ENCODE measurements around the gene ZBTB32.
"Not testable (repeated sequence)": the region's sequence is repeated elsewhere in the genome, so short reads cannot be mapped to it uniquely, and the experiment has no call there.

ZBTB32 gene

GRCh38 chr19:35704218-35704617 lies at the start of gene ZBTB32:
Gene ZBTB32 (plus strand): TSS chr19:35704558. CDS start chr19:35714627, 10,069 bp downstream.
- no peak for DNase-seq (ENCODE audit: low read depth in 3 of 3, low spot score in 1 of 3)

DNA sequence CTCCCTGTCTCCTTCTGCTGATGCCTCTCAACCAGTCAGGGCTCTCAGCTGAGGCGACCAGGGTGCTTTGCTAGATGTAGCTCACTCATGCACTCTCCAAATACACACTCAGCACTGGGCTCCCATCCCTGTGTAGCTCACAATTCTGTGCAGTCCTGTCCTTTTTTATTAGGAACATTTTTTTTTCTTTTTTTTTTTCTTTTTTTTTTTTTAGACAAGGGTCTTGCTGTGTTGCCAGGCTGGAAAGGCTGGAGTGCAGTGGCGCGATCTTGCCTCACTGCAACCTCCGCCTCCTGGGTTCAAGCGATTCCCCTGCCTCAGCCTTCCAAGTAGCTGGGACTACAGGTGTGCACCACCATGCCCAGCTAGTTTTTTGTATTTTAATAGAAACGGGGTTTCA lies 49.5 kb upstream of the ZBTB32 start:
- not testable (repeated sequence) for DNase-seq (ENCODE audit: low read depth in 3 of 3, low spot score in 1 of 3)

- no peak for DNase-seq (ENCODE audit: low read depth in 3 of 3, low spot score in 1 of 3)
Measured at GRCh38 chr19:35655600-35655999, 48.8 kb upstream of the ZBTB32 start.

GRCh38 chr19:35656700-35657099 lies 47.7 kb upstream of the ZBTB32 start:
- no peak for DNase-seq (ENCODE audit: low read depth in 3 of 3, low spot score in 1 of 3)

- DNase-seq (ENCODE audit: low read depth in 3 of 3, low spot score in 1 of 3): no peak
Measured at GRCh38 chr19:35657904-35658700, 46.3 kb upstream of the ZBTB32 start.

DNA sequence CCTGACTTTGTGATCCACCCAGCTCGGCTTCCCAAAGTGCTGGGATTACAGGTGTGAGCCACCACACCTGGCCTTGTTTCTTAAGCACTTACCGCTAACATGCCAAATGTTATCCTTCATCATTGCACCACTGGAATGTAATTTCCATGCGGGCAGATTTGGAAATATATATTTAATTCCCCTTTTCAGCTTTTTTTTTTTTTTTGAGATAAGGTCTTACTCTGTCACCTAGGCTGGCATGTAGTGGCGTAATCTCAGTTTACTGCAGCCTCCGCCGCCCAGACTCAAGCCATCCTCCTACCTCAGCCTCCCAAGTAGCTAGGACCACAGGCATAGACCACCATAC lies 42.4 kb upstream of the ZBTB32 start:
- no peak for DNase-seq (ENCODE audit: low read depth in 3 of 3, low spot score in 1 of 3)

DNA sequence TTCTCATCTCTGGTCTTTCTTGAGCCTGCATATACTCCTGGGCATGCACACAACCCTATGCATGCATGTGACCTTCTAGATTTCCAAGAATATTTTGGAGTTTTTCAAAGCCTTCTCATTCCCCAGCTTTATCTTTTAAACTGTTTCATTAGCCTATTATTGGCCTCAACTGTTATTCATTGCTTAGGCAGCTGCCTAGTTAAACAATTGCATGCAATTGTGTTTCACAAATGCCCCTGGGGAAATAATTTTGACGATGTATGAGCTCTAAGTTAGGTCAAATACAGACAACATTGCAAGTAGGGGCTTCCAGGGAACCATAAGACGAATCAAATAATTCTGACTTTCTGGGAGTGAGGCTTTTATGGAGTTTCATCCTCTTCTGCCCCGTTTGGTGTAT lies 40.4 kb upstream of the ZBTB32 start:
- no peak for DNase-seq (ENCODE audit: low read depth in 3 of 3, low spot score in 1 of 3)

DNA sequence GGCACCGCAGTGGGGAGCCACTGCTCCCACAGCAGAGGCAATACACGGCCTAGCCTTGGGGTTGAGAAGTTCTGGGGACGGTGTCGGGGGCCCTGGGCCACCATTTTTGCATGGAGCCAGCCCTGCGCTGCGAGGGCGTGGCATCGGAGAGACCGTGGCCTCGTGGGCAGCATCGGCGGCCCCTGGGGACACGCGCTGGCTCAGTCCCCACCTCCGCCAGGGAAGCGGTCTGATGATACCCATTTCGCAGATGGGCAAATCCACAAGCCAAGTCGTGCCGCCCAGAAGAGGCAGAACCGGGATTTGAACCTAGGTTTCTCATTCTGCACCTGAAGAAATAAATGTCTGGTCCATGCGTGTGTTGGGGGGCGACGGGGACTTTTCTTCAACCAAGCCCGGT lies 39.2 kb upstream of the ZBTB32 start:
- no peak for DNase-seq (ENCODE audit: low read depth in 3 of 3, low spot score in 1 of 3)

- no peak for DNase-seq (ENCODE audit: low read depth in 3 of 3, low spot score in 1 of 3)
Measured at GRCh38 chr19:35665604-35666003, 38.8 kb upstream of the ZBTB32 start.

- no peak for DNase-seq (ENCODE audit: low read depth in 3 of 3, low spot score in 1 of 3)
Measured at GRCh38 chr19:35666251-35666913, 38.0 kb upstream of the ZBTB32 start, which contains the start of gene UPK1A. Gene UPK1A (plus strand): TSS chr19:35666517. CDS start chr19:35666813, 296 bp downstream.

DNA sequence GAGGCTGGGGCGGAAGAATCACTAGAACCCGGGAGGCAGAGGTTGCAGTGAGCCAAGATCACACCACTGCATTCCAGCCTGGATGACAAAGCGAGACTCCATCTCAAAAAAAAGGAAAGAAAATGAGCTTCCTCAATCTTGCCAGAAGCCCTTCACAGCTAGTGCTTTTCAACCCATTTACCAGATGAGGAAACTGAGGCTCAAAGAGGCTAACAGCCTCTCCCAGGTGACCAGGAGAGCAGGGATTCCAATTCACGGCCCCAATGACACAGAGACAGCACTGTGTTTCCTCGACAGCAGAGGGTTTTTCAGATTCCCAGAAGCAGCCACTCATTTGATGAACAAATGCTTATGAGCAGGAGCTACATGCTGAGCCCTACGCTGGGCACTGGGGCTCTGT lies 34.8 kb upstream of the ZBTB32 start:
- no peak for DNase-seq (ENCODE audit: low read depth in 3 of 3, low spot score in 1 of 3)

DNA sequence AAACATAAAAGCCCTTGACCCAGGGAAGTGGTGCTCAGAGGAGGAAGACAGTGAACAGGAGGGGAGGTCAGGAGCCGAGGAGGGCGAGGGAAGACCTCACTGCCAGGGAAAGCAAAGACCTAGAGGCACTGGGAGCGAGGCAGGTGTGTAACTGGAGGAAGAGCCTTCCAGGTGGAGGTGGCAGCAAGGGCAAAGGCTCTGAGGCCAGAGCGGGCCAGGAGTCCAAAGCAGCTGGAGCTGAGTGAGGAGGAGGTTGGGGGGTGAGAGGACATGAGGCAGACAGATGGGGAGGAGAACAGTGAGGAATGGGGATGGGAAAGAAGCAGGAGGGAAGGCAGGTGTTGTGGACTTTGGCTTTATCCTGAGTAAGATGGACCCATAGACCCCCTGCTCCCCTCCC lies 34.4 kb upstream of the ZBTB32 start:
- no peak for DNase-seq (ENCODE audit: low read depth in 3 of 3, low spot score in 1 of 3)

GRCh38 chr19:35670686-35671085 lies 33.7 kb upstream of the ZBTB32 start:
- no peak for DNase-seq (ENCODE audit: low read depth in 3 of 3, low spot score in 1 of 3)

- no peak for DNase-seq (ENCODE audit: low read depth in 3 of 3, low spot score in 1 of 3)
Measured at GRCh38 chr19:35671818-35672217, 32.5 kb upstream of the ZBTB32 start.

GRCh38 chr19:35673121-35673804 lies 31.1 kb upstream of the ZBTB32 start:
- DNase-seq (ENCODE audit: low read depth in 3 of 3, low spot score in 1 of 3): peak in 2 of 3 donors; percentile 5 to 11

DNA sequence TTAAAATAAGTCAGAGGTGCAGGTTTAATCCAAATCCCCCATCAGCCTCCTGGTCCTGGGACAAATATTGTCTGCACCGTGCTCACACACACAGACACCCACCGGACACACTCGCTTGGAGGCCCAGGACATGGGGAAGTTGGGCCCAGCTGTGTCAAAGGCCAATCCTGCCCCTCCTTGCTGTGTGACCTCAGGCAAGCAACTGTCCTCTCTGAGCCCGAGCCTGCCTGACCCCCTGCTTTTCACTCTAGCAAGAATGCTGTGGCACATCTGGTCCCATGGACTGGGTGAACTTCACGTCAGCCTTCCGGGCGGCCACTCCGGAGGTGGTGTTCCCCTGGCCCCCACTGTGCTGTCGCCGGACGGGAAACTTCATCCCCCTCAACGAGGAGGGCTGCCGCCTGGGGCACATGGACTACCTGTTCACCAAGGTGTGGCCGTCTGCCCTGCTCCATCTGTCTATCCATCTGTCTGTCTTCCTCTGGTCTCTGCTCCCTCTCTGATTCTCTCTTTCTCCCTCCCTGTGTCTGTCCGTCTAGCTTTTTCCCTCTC lies 28.7 kb upstream of the ZBTB32 start:
- no peak for DNase-seq (ENCODE audit: low read depth in 3 of 3, low spot score in 1 of 3)

GRCh38 chr19:35689836-35690235 lies 14.5 kb upstream of the ZBTB32 start:
- no peak for DNase-seq (ENCODE audit: low read depth in 3 of 3, low spot score in 1 of 3)

- DNase-seq (ENCODE audit: low read depth in 3 of 3, low spot score in 1 of 3): not testable (repeated sequence)
Measured at GRCh38 chr19:35691106-35691505, 13.3 kb upstream of the ZBTB32 start.

DNA sequence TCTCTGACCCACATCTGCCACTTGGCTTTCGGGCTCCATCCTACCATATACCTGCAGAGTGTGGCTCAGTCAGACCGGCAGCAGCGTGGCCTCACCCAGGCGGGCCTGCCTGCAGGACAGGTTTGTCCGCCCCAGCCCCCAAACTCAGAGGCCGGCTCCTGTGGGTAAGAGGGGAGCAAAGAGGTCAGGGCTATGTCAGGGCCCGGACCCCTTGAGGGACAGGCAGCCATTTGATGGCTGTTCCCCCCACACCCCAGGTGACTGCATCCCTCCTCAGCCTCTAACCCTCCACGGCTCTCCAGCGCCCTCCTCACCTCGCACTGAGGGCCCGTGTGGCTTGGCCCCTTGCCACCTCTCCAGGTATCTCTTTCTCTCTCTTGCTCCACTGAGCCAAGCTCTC lies 12.3 kb upstream of the ZBTB32 start:
- DNase-seq (ENCODE audit: low read depth in 3 of 3, low spot score in 1 of 3): no peak

GRCh38 chr19:35693422-35693821 lies 10.9 kb upstream of the ZBTB32 start:
- DNase-seq (ENCODE audit: low read depth in 3 of 3, low spot score in 1 of 3): no peak

GRCh38 chr19:35693835-35694599 lies 10.3 kb upstream of the ZBTB32 start:
- DNase-seq (ENCODE audit: low read depth in 3 of 3, low spot score in 1 of 3): peak; percentile 76 to 89 (median 82)

Data from stimulated activated CD4-positive, alpha-beta T cell treated with anti-CD3 and anti-CD28 coated beads, TNF-alpha, amount 100 ng/mL, for 1 hour (primary cell).